Stimulated activated CD8-positive, alpha-beta memory T cell treated with anti-CD3 and anti-CD28 coated beads, Interleukin-12 subunit alpha, Interleukin-12 subunit beta, amount 100 ng/mL, for 24 hours (primary cell): Measurements from ENCODE around the gene ME3.

Source experiments
- DNase-seq: peaks from one replicate; pipeline ENCODE4 v3.0.0-alpha.2; 2020; ENCODE audit errors: extremely low read depth

ME3 gene

GRCh38 chr11:86515297-86516094, 156.9 kb downstream of the ME3 start:
- DNase-seq: no peak

- DNase-seq: no peak
Measured at GRCh38 chr11:86514453-86514852, 158.0 kb downstream of the ME3 start.

GRCh38 chr11:86513746-86514373, 158.6 kb downstream of the ME3 start:
- no peak for DNase-seq

GRCh38 chr11:86513138-86513537, 159.3 kb downstream of the ME3 start:
- DNase-seq: no peak

DNA sequence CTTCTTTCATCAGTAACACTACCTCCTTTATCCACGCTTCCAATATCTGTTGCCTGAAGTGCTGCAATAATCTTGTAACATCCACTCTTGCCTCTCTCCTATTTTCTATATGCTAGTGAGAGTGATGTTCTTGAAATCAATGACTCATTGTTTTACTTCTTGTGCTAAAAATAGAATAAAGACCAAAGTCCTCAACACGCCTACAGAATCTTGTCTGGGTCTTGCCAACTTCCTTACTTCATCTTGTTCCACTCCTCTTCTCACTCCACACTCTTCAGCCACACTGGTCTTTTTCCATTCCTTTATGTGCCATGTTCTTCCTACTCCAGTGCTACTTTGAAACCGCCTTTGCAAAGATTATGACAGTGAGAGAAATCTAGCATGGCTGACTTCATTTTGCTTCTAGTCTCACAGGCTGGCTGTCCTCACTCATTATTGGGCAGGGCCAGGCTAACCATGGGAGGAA, 161.3 kb downstream of the ME3 start:
- DNase-seq: no peak

- DNase-seq: no peak
Measured at GRCh38 chr11:86510674-86511073, 161.7 kb downstream of the ME3 start.

GRCh38 chr11:86510097-86510496, 162.3 kb downstream of the ME3 start:
- DNase-seq: no peak

GRCh38 chr11:86509588-86509974, 162.8 kb downstream of the ME3 start:
- DNase-seq: no peak

- no peak for DNase-seq
Measured at GRCh38 chr11:86508604-86509587, 163.5 kb downstream of the ME3 start.

DNA sequence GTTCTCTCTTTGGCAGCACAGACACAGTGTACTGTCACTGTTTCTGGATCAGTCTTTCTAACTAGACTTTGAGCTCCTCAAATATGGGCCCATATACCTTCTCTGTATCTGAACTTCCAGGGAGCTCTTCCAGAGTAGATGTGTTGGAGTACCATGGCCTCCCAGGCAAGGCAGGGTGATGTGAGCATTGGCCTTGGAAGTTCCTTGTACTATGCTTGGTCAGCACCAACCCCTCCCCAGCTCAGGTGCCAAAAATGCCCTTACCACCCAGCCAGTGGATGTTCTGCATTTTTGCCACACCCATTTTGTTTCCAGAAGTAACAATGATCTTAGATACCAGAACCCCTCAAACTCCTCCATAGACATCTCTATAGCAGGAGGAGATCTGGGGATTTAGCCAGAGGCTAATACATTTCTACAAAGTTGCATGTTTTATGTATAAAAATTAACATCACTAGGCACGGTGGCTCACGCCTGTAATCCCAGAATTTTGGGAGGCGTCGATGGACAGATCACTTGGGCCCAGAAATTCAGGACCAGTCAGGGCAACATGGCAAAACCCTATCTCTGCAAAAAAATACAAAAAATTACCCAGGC, 165.1 kb downstream of the ME3 start:
- DNase-seq: no peak

DNA sequence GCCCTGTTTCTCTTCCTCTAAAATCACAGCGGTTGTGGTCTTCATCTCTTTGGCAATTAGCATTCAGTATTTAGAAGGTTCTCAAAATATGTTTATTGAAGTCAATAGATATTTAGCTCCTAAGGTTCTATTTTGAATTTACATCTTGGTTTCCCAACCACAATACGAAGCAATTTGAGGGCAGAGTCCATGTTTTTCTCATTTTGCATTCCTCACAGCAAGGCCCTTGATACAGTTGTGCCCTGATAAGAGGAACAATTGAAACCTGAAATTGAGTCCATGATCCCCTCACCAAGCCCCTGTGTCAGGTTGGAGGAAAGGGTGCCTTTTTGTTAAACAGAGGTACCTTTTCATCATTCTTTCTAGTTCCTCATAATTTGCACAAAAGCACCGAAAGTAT, 166.2 kb downstream of the ME3 start:
- DNase-seq: no peak

GRCh38 chr11:86503131-86503530, 169.3 kb downstream of the ME3 start:
- DNase-seq: no peak

DNA sequence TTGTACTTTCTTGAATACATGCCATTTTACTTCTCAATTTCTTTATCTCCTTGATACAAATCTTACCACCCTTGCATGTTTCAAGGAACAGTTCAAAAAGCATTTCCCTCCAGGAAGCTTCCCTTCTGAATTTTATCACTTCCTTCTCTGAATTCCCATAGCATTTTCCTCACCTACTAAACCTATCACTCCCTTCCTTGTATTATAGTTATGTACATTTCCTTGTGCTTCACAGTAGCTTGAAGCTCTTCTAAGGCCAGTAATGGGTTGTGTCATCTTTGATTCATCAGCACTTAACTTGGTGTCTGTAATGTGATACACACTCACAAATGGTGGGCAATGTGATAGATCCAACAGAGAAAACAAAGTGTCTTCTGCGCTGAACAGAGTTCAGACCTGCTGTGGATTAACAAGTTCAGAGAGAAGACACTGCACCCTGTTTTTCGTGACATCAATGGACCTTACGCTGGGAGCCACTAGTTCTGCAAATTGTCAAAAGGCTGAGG, 170.2 kb downstream of the ME3 start:
- no peak for DNase-seq

GRCh38 chr11:86500500-86501140, 171.8 kb downstream of the ME3 start:
- no peak for DNase-seq

DNA sequence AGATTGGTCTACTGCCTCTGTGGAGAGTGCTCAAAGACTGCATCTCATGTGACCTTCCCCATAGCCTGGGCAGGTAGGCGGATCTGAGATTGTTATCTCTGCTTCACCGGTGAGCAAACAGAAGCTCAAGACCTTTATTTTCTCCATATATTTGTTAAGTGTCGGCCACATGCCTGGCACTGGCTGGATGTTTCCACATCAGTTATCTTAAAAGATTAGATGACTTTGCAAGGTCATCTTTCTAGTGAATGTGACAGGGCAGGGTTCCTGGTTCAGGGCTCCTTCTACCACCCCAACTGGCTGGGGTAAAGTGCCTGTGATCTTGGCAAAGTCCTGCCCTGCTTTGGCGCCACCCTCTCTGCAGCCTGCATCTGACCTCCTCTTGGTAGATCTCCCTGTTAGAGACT, 172.7 kb downstream of the ME3 start:
- no peak for DNase-seq

DNA sequence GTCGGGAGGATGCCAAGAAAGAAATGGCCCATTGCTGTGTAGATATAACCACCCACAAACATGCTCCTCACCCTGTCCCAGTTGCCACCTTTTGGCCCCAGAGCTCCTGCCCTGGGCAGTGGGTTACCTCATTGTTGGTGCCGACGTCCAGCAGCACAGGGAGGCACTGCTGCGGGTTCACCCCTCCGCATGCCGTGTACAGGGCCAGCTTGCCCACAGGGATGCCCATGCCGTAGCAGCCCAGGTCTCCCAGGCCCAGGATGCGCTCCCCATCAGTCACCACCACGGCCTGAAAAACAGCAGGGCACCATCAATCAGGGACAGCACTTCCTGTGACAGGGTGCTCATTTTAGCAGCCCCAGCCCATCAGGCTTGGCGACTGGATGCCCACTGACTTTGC, 174.6 kb downstream of the ME3 start:
- no peak for DNase-seq

DNA sequence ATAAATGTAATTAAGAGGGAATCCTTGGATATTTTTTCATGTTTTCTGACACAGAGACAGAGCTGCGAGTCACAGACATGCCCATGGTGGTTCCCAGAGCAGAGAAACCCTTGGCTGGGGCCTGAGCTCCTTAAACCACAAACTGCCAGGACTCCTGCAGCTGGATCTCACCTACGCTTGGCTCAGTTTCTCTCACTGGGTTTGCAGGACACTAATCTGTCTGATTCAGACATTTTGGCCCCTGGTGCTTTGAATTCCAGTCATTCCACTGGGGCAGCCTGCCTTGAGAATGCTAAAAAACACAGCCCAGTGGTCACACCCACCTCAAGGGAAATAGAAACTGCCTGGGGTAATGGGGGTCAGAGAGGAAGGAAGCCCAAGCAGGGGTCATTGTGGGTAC, 175.1 kb downstream of the ME3 start:
- no peak for DNase-seq

DNA sequence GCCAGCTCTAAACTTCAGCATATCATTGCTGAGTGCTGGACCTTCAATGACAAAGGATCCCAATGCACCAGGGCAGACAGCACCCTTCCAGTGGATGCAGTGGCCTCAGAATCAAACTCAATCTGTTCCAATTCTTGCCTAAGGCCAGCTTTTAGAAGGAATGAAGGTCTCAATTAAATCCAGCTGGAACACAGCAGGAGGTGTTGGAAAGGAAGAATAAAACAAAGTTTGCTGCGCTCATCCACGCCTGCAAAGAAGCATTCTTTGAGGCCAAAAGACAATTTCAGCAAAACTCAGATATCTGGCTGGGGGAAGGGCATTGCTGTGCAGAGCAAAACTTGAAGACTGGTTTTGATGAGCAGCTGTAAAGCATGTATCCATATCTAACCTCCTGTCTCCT, 177.1 kb downstream of the ME3 start:
- DNase-seq: no peak

DNA sequence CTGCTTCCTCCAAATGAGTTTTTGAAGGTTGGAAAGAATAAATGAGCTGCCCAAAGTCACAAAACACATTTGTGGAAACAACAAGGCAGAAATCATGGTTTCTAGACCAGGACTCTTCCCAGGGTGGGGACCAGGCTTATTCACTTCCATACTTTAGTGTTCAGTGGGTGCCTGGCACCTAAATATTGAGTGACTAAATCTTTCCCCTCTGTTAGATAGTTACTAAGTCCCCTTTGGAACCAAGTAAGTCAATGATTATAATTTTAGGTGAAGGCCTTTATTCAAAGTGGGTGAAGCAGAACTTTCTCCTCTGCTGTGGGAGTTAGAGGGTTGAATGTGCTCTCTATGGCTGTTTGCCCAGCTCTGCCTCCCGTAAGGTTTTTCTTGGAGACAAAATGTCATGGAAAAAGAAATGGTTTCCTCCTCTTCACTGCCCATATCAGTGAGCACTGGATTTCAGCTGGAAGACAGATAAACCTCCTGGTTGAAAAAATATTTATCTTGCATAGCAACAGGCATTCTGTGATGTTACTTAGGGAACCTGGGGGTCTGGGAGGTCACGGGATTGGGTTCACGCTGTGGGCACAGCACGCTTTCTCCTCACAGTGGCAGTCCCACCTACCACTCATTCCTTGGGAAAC, 179.9 kb downstream of the ME3 start:
- no peak for DNase-seq

GRCh38 chr11:86491027-86491426, 181.4 kb downstream of the ME3 start:
- DNase-seq: no peak

DNA sequence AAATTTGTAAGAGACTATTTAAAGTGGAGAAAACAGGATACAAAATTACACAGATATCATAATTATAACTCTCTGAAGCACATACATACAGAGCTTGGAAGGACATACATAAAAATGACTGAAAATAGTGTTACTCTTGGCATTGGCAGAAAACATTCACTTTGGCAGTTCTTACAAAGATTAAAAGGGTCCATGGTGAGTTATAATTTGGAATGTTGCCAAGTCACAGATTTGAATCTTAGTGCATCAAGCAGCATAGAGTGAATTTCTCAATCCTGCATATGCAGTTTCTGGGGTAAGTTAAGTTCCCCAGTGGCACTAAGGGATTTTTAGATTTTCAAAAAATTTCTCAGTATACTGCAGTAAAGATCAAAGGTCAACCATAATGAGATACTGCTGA, 181.8 kb downstream of the ME3 start:
- no peak for DNase-seq
